WTC11 (cell line): Measurements from ENCODE around the gene CDK9. TPM values are rescaled to one million over a fixed set of nuclear protein-coding genes. Genes with fewer than 3 reads are reported as not detected.

Source experiments
- ATAC-seq: fragments of 200-7000 bp; cut with Tn5 transposase; 2 replicates; pipeline ENCODE4 v1.10.0; 2021; ENCODE audit warnings: mild to moderate bottlenecking, moderate library complexity
- CTCF ChIA-PET: fragments of 300-600 bp; sonication (Branson Sonifier 250); formaldehyde crosslinking; loops from one replicate; lab custom pipeline; 2021; ENCODE audit warnings: antibody characterized with exemption; lab: Charles Lee
- POLR2A ChIA-PET: fragments of 350-600 bp; sonication (Branson Sonifier 250); formaldehyde crosslinking; loops from one replicate; lab custom pipeline; 2021; ENCODE audit warnings: antibody characterized with exemption; lab: Charles Lee
- DNase-seq: peaks from one replicate; pipeline ENCODE4 v3.0.0; 2021; ENCODE audit warnings: low spot score
- H3K27ac Mint-ChIP-seq: 2 replicates; pipeline ENCODE4 v1.8.0; 2021; ENCODE audit warnings: mixed read lengths
- H3K27me3 Mint-ChIP-seq: 2 replicates; pipeline ENCODE4 v1.8.0; 2021; ENCODE audit warnings: low read depth, mild to moderate bottlenecking, moderate library complexity, mixed read lengths
- H3K36me3 Mint-ChIP-seq: 2 replicates; pipeline ENCODE4 v1.8.0; 2021; ENCODE audit warnings: mixed read lengths
- H3K4me1 Mint-ChIP-seq: 2 replicates; pipeline ENCODE4 v1.8.0; 2022; ENCODE audit warnings: mixed read lengths
- H3K4me3 Mint-ChIP-seq: 2 replicates; pipeline ENCODE4 v1.8.0; 2021; ENCODE audit warnings: mild to moderate bottlenecking, moderate library complexity, mixed read lengths
- H3K9me3 Mint-ChIP-seq: 2 replicates; pipeline ENCODE4 v1.8.0; 2021; ENCODE audit warnings: mixed read lengths
- AFF4 ChIP-seq: sonication (generic); formaldehyde crosslinking; IDR thresholded peaks from 2 replicates; pipeline ENCODE4 v1.8.1; 2023; ENCODE audit warnings: mild to moderate bottlenecking, missing genetic modification reagents, borderline replicate concordance
- AR ChIP-seq: fragments of 250-450 bp; sonication (Bioruptor Pico); IDR thresholded peaks from 2 replicates; pipeline ENCODE4 v1.9.0; 2021; ENCODE audit warnings: mild to moderate bottlenecking
- ELF4 ChIP-seq: sonication (generic); formaldehyde crosslinking; IDR thresholded peaks from 2 replicates; pipeline ENCODE4 v1.8.1; 2022; ENCODE audit warnings: low read depth, mild to moderate bottlenecking, moderate library complexity, missing genetic modification reagents
- GTF2I ChIP-seq: fragments of 250-450 bp; sonication (Bioruptor Pico); conservative IDR thresholded peaks from 2 replicates; pipeline ENCODE4 v1.4.0; 2021; ENCODE audit warnings: mild to moderate bottlenecking
- JAZF1 ChIP-seq: fragments of 250-450 bp; sonication (Bioruptor Pico); IDR thresholded peaks from 2 replicates; pipeline ENCODE4 v1.9.0; 2021; ENCODE audit warnings: moderate library complexity, mild to moderate bottlenecking, inconsistent platforms
- KAT7 ChIP-seq: sonication (generic); formaldehyde crosslinking; IDR thresholded peaks from 2 replicates; pipeline ENCODE4 v1.8.1; 2023; ENCODE audit warnings: missing genetic modification reagents, mild to moderate bottlenecking, borderline replicate concordance
- OVOL2 ChIP-seq: fragments of 250-450 bp; sonication (Bioruptor Pico); IDR thresholded peaks from 2 replicates; pipeline ENCODE4 v1.9.0; 2021; ENCODE audit warnings: mild to moderate bottlenecking, borderline replicate concordance
- PRDM15 ChIP-seq: sonication (generic); formaldehyde crosslinking; IDR thresholded peaks from 2 replicates; pipeline ENCODE4 v1.8.0; 2022; ENCODE audit warnings: missing genetic modification reagents
- SMAD4 ChIP-seq: sonication (generic); formaldehyde crosslinking; IDR thresholded peaks from 2 replicates; pipeline ENCODE4 v1.8.0; 2022; ENCODE audit warnings: mild to moderate bottlenecking, missing genetic modification reagents
- ZNF232 ChIP-seq: sonication (generic); formaldehyde crosslinking; IDR thresholded peaks from 2 replicates; pipeline ENCODE4 v1.8.0; 2022; ENCODE audit warnings: mild to moderate bottlenecking, missing genetic modification reagents
- ZNF281 ChIP-seq: sonication (generic); formaldehyde crosslinking; IDR thresholded peaks from 2 replicates; pipeline ENCODE4 v1.8.0; 2023; ENCODE audit warnings: mild to moderate bottlenecking, missing genetic modification reagents
- ZNF317 ChIP-seq: sonication (generic); formaldehyde crosslinking; IDR thresholded peaks from 2 replicates; pipeline ENCODE4 v1.8.1; 2023; ENCODE audit warnings: low read depth, mild to moderate bottlenecking, moderate library complexity, missing genetic modification reagents, borderline replicate concordance
- ZNF423 ChIP-seq: fragments of 250-450 bp; sonication (Bioruptor Pico); IDR thresholded peaks from 2 replicates; pipeline ENCODE4 v2.1.2; 2022; ENCODE audit warnings: mild to moderate bottlenecking, moderate library complexity
- ZNF671 ChIP-seq: fragments of 250-450 bp; sonication (Bioruptor Pico); IDR thresholded peaks from 2 replicates; pipeline ENCODE4 v1.8.0; 2021; ENCODE audit warnings: mild to moderate bottlenecking
- total RNA-seq: library from RNA; stranded (reverse); gene quantifications from 3 replicates; pipeline ENCODE4 v1.2.3, GENCODE V29; 2021

Gene CDK9
- total RNA-seq, 1 experiment from 2014 or later: 111 TPM

- ChIA-PET POLR2A (interaction anchor here (0.7 kb wide), 1 partner anchor 13 kb away, joined by 3 read pairs; no protein-coding TSS in a partner anchor), CTCF (interaction anchor here (0.6 to 6.6 kb wide), 4 partner anchors 28 to 95 kb away, joined by 3 to 115 read pairs (median 4); partner anchors contain the start of gene TOR2A)
- Mint-ChIP-seq H3K4me3 (peak overlapping the region; percentile 62; the same call in 1 of the 2 replicates), H3K9me3 (no peaks in the 10 kb centered on the region), H3K27me3 (peaks cover 23% of the 10 kb centered on the region), H3K27ac (no peak overlapping the region), H3K4me1 (peaks cover 36% of the 10 kb centered on the region), H3K36me3 (peaks cover 4% of the 10 kb centered on the region; the same call in 1 of the 2 replicates)
- TF ChIP-seq AR (CRISPR knock-in tag) (no peak), JAZF1 (CRISPR knock-in tag) (no peak), ZNF671 (no peak), ZNF317 (CRISPR knock-in tag) (no peak), ZNF232 (CRISPR knock-in tag) (no peak), OVOL2 (CRISPR knock-in tag) (no peak), KAT7 (no peak), ZNF281 (CRISPR knock-in tag) (no peak), GTF2I (no peak), PRDM15 (CRISPR knock-in tag) (no peak), SMAD4 (CRISPR knock-in tag) (no peak), ELF4 (CRISPR knock-in tag) (no peak), AFF4 (CRISPR knock-in tag) (no peak), ZNF423 (CRISPR knock-in tag) (no peak)
- ATAC-seq: no peak
- no peak for DNase-seq
Observed at GRCh38 chr9:127829205-127829906, 43.5 kb downstream of the CDK9 start.
